K562 (cell line): ENCODE data around the gene STRN3.

Experiments
- BRD9 ChIP-seq: fragments of 450-650 bp; IDR thresholded peaks from 2 replicates; pipeline ENCODE4 v1.6.1; 2018; ENCODE audit warnings: low read depth; ENCODE audit not compliant: partially characterized antibody
- CTBP1 ChIP-seq: fragments of 450-650 bp; IDR thresholded peaks from 2 replicates; pipeline ENCODE4 v1.6.1; 2016; ENCODE audit warnings: borderline replicate concordance
- CTCF ChIP-seq, 3 experiments: IDR thresholded peaks in 2 of 3; conservative IDR thresholded peaks in 1 of 3; 2 replicates each; pipeline ENCODE4 v1.5.1; 2011 to 2012; ENCODE audit warnings: low read length in 3 of 3, mild to moderate bottlenecking in 3 of 3, control low read depth in 2 of 3, improper control_type of control experiment in 1 of 3, inconsistent platforms in 1 of 3, low read depth in 1 of 3, mixed read lengths in 1 of 3, moderate library complexity in 1 of 3; ENCODE audit not compliant: insufficient read depth in 2 of 3
- GABPA ChIP-seq: fragments of 200-800 bp; sonication (Bioruptor generic); conservative IDR thresholded peaks from 2 replicates; pipeline ENCODE4 v1.6.1; 2016; ENCODE audit warnings: low read depth, missing genetic modification characterization, missing compliant biosample characterization
- PATZ1 ChIP-seq: fragments of 250-450 bp; sonication (Bioruptor Pico); IDR thresholded peaks from 2 replicates; pipeline ENCODE4 v1.5.0; 2020; ENCODE audit warnings: mild to moderate bottlenecking, borderline replicate concordance
- SIN3B ChIP-seq: fragments of 450-650 bp; IDR thresholded peaks from 2 replicates; pipeline ENCODE4 v1.6.1; 2017; ENCODE audit warnings: low read depth, mild to moderate bottlenecking, moderate library complexity
- TRIM28 ChIP-seq: fragments of 450-650 bp; IDR thresholded peaks from 2 replicates; pipeline ENCODE4 v1.6.1; 2017
- ZFP30 ChIP-seq: fragments of 250-450 bp; sonication (Bioruptor Pico); IDR thresholded peaks from 2 replicates; pipeline ENCODE4 v1.8.0; 2022; ENCODE audit warnings: moderate library complexity, mild to moderate bottlenecking, inconsistent platforms, borderline replicate concordance
- ZNF431 ChIP-seq: sonication (generic); formaldehyde crosslinking; IDR thresholded peaks from 2 replicates; pipeline ENCODE4 v1.8.0; 2022; ENCODE audit warnings: mild to moderate bottlenecking, missing genetic modification reagents
- TF ChIP-seq, protein P1 (sequence below): fragments of 250-450 bp; sonication (Bioruptor Pico); IDR thresholded peaks from 2 replicates; pipeline ENCODE4 v1.5.1; 2021; ENCODE audit warnings: mild to moderate bottlenecking
- TF ChIP-seq, protein P2 (sequence below): sonication (generic); formaldehyde crosslinking; IDR thresholded peaks from 2 replicates; pipeline ENCODE4 v1.5.0; 2020; ENCODE audit warnings: missing genetic modification reagents

DNA sequence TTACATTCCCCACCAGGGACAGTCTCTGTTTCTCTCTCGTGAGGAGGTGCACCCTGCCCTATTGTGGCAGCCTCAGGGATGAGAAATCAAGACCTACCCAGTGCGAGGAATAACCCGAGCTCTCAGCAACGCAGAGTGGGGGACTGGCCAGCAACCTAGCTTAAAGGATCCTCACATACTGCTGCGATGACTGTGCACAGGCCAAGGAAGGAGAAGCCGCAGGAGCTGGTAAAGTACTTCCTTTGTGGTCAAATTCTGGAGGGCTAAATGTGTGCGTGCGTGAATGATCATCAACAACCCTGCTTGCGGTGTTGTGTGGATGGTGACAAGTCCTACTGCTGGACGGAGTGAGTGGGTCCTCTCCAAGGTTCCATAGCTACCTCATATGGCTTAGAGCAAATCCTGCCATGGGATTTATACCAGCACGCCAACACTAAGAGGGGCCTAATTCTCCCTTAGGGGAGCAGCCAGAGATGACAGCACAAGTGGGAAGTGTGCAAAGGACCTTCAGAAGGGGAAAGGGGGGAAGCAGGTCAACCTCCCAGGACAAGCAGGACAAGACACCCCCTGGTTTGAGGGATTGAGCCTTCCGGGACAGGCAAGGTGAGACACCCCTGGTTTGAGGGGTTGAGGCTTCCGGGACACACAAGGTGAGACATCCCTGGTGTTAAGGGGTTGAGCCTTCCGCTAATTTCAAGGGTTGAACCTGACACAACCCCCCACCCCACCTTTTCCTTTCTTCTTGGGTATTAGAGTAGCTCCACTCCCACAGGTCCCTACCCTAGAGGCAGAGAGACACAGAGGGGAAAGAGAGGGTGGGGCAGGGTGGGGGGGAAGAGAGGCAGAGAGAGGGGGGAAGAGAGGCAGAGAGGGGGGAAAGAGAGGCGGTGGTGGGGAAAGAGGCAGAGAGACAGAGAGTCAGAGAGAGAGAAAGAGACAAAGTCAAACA is 59.5 kb downstream of the STRN3 start:
- no peak for TF ChIP-seq BRD9
- TF ChIP-seq SIN3B, result no peak
- TF ChIP-seq, protein P1, sequence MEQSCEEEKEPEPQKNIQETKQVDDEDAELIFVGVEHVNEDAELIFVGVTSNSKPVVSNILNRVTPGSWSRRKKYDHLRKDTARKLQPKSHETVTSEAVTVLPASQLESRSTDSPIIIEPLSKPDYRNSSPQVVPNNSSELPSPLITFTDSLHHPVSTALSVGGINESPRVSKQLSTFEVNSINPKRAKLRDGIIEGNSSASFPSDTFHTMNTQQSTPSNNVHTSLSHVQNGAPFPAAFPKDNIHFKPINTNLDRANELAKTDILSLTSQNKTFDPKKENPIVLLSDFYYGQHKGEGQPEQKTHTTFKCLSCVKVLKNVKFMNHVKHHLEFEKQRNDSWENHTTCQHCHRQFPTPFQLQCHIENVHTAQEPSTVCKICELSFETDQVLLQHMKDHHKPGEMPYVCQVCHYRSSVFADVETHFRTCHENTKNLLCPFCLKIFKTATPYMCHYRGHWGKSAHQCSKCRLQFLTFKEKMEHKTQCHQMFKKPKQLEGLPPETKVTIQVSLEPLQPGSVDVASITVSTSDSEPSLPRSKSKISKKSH (CRISPR knock-in tag), result no peak
- no peak for TF ChIP-seq PATZ1 (CRISPR knock-in tag)
- TF ChIP-seq CTCF (IDR thresholded peaks at IDR 0.05 in 2 of 3, conservative IDR thresholded peaks at IDR 0.05 in 1 of 3; ENCODE audit: insufficient read depth in 2 of 3, low read depth in 1 of 3, low read length in 3 of 3), result no peak
- TF ChIP-seq ZFP30 (CRISPR knock-in tag), result no peak
- no peak for TF ChIP-seq ZNF431
- no peak for TF ChIP-seq CTBP1
- no peak for TF ChIP-seq TRIM28
- TF ChIP-seq, protein P2, sequence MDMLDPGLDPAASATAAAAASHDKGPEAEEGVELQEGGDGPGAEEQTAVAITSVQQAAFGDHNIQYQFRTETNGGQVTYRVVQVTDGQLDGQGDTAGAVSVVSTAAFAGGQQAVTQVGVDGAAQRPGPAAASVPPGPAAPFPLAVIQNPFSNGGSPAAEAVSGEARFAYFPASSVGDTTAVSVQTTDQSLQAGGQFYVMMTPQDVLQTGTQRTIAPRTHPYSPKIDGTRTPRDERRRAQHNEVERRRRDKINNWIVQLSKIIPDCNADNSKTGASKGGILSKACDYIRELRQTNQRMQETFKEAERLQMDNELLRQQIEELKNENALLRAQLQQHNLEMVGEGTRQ (CRISPR knock-in tag), result no peak
- no peak for TF ChIP-seq GABPA (tag)
